Measurements from ENCODE around the gene ATAT1.
"Not testable (repeated sequence)": the region's sequence is repeated elsewhere in the genome, so short reads cannot be mapped to it uniquely, and the experiment has no call there.

ATAT1 gene

DNA sequence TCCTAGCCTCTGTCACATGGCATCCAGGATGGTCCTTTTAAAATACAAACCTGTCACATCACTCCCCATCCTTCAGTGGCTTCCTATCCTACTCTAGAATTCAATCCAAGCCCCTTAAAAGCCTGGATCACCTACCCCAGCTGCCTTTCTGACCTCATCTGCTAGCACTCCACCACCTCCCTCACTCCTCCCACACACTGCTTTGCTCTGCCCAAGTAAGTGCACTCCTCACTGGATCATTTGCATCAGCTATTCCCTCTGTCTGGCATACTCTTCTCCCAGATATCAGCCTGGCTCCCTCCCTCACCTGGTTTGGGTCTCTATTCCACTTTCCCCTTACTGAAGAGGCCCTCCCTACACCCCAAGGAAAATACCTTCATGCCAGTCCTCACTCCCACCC, 30.8 kb downstream of the ATAT1 start:
- Mint-ChIP-seq H3K27ac (peak overlapping the region in 1 of 2 donors; percentile 55), H3K9me3 (no peaks in the 10 kb centered on the region), H3K27me3 (no peaks in the 10 kb centered on the region), H3K4me3 (no peak overlapping the region), H3K4me1 (no peaks in the 10 kb centered on the region)
- DNase-seq (no peak), ATAC-seq (no peak)

- not testable (repeated sequence) for H3K9me3 Mint-ChIP-seq, ATAC-seq, H3K4me1 Mint-ChIP-seq, H3K4me3 Mint-ChIP-seq, H3K27me3 Mint-ChIP-seq, DNase-seq
- H3K27ac Mint-ChIP-seq = peak overlapping the region; percentile 28 to 55
Observed at GRCh38 chr6:30657922-30658321, 31.2 kb downstream of the ATAT1 start.

DNA sequence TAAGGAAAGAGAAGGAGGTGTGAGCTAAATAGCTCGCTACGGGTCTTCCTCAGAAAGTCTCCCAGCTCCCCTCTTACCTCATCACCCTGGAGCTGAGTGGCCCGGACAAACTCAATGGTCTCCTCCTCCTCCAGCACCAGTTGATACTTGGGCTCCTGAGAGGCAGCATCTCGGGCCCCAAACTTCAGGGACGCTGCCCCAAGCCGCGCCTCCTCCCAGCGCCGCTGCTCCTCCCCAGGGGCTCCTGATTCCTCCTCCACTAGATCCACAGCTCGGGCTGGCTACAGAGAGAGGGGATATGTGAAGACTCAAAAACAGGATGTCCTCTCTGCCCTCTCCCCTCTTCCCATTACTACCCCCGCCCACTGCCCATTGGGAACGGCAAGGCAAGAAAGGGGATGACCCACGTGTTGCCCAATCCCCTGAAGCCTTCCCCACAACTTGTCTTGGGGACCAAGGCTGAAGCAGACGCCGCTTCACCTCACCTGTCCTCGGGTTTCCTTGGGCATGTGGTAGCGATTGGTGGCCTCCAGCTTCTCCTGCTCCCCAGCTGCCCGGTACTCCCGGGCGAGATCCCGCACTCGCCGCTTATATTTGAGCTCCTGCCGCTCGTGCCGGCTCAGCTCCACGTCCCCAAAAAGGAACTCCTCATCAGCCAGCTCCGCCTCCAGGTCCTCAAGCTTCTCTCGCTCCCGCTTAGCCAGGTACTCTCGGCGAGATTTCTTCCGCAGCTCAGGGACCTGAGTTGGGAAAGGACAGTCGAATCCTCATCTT, 38.5 kb downstream of the ATAT1 start:
- ATAC-seq = no peak
- no peak for DNase-seq
- H3K4me3 Mint-ChIP-seq = no peak overlapping the region
- H3K4me1 Mint-ChIP-seq = peaks cover 24% of the 10 kb centered on the region
- no peaks in the 10 kb centered on the region for H3K9me3 Mint-ChIP-seq
- H3K27me3 Mint-ChIP-seq = no peaks in the 10 kb centered on the region
- peak overlapping the region; percentile 63 to 78 for H3K27ac Mint-ChIP-seq

DNA sequence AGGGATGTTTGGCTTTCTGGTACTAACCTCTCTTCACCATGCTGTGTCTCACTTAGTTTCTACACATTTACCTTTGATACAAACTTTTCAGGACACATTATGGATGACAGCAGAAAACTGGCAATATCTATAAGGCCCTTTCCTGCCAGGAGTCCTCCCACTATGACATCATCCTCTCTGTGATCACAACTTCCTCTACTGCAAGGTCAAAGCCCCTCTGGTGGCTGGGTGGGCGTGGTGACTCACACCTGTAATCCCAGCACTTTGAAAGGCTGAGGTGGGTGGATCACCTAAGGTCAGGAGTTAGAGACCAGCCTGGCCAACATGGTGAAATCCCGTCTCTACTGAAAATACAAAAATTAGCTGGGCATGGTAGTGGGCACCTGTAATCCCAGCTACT, 39.6 kb downstream of the ATAT1 start:
- DNase-seq = peak in 1 of 2 donors; percentile 56
- H3K4me1 Mint-ChIP-seq = peaks cover 34% of the 10 kb centered on the region
- H3K9me3 Mint-ChIP-seq, H3K4me3 Mint-ChIP-seq, H3K27me3 Mint-ChIP-seq: not testable (repeated sequence)
- H3K27ac Mint-ChIP-seq = peak overlapping the region; percentile 78 to 87
- ATAC-seq = peak; percentile 85

- no peaks in the 10 kb centered on the region for H3K9me3 Mint-ChIP-seq
- DNase-seq (no peak), ATAC-seq (no peak)
- H3K4me3 Mint-ChIP-seq = peak overlapping the region; percentile 88 to 90
- no peak overlapping the region for H3K27ac Mint-ChIP-seq
- peaks cover 52% of the 10 kb centered on the region for H3K4me1 Mint-ChIP-seq
- no peaks in the 10 kb centered on the region for H3K27me3 Mint-ChIP-seq
Observed at GRCh38 chr6:30670760-30671527, 44.3 kb downstream of the ATAT1 start.

DNA sequence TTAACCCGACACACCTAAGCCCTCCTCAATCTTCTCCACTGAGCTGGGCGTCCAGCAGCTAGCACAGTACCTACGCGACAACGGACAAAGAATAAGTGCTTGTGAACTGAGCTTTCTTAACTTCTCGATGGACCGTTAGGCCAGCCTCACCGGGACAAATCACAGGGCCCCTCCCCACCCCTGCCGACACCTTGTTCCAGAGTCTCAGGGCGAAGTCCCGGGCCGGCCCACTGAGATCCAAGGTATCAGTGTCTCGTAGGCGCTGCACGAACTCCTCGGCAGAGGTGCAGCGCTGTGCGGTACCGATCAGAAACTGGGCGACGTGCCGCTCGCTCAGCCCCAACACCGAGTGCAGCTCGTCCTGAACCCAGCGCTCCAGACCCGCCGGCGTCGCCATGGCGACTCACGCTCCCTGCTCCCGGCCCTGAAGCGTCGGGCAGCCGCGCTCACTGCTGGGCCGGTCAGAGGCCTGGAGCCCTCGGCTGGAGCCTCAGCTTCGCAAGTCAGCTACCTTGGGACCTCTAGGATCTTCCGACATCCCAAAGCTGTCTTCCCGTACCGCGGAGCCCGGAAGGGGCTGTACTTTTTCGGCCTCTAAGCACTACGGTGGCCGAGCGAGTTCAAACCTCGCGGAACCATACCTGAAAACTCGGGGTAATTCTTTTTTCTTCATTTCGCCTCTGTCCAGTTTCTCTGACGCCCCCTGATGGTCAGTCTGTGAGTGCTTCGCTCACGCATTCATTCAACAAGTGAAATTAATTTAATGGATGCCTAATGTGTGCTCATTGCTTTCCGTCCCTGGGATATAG, 46.0 kb downstream of the ATAT1 start, which contains the start of gene DHX16:
TSS of gene DHX16 (minus strand) at position 562 of the 809 bp plus-strand sequence. CDS start at position 397, 165 bp downstream.
- ATAC-seq = peak; percentile 87
- peak within 1 kb of the TSS; percentile 90 for H3K27ac Mint-ChIP-seq
- peak; percentile 88 to 91 for DNase-seq
- peaks cover 50% of the 10 kb centered on the region for H3K4me1 Mint-ChIP-seq
- peak within 1 kb of the TSS; percentile 88 to 90 for H3K4me3 Mint-ChIP-seq
- H3K9me3 Mint-ChIP-seq = no peaks in the 10 kb centered on the region
- no peaks in the 10 kb centered on the region for H3K27me3 Mint-ChIP-seq

DNA sequence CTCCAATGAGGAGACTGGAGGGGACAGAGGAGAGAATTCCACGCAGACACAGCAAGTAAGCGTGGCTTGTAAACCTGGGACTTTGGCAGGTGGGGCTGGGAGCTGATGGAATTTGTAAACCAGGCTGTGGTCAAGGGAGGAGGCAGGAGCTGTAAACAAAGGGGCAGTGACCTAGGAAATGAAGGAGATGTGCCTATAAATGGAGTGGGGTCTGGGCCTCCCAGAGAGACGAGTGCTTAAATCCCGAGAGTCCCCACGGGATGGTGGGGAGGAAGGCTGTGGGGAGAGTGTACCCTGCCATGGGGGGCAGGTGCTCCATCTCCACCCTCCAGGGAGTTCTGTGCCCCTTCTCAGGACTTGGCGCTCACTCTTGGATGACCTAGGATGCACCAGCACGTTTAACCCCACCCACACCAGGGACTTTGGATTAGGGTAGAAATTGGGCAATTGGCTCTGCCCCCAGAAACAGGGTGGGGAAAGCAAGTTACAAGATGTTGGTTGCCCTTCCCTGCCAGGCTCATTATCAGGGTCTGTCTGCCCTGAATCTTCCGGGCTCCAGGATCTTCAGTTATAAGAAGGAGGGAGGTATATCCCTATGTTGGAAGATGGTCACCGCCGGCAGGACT, 50.1 kb downstream of the ATAT1 start:
- H3K27ac Mint-ChIP-seq = peak overlapping the region; percentile 43 to 78
- DNase-seq (no peak), ATAC-seq (no peak)
- H3K27me3 Mint-ChIP-seq = no peaks in the 10 kb centered on the region
- no peak overlapping the region for H3K4me3 Mint-ChIP-seq
- H3K4me1 Mint-ChIP-seq = peaks cover 64% of the 10 kb centered on the region
- H3K9me3 Mint-ChIP-seq = no peaks in the 10 kb centered on the region

DNA sequence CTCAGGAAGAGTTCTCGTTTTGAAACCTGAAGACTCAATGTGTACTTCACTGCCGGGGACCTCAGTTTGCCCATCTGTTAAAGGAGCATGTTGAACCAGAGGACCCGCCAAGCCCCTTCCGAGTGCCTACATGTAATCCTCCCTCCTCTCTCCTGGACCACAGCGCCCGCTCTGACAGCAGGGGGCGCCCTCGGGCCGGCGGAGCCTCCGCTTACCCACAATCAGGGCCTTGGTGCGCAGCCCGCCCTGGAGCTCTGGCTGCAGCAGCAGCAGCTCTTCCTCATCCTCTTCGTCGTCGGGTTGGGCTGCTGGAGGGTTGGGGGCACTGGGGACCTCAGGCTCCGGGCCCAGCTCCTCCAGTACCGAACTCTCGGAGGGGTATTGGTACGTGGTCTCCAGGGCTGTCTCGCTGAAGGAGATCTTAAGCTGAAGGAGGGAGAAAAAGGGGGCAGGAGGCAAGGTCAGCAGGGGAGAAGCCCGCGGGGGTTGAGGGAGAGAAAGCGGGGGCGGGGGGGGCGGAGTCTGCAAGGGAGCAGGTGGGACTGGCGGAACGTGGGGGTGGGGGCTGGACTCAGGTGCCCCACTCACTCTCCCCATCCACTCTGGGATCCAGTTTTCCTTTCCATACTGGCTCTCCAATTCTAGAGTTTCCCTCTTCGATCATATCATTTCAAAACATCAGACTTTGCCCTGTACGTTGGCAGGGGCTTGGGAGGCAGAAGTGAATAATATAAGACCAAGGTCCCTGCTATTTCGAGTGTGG, 52.5 kb downstream of the ATAT1 start:
- Mint-ChIP-seq H3K27me3 (no peaks in the 10 kb centered on the region), H3K4me1 (peaks cover 47% of the 10 kb centered on the region), H3K27ac (peak overlapping the region; percentile 53 to 96), H3K4me3 (peak overlapping the region; percentile 86 to 94), H3K9me3 (no peaks in the 10 kb centered on the region)
- ATAC-seq (peak; percentile 51), DNase-seq (peak; percentile 92 to 94)

GRCh38 chr6:30679765-30680535, 53.3 kb downstream of the ATAT1 start:
- no peaks in the 10 kb centered on the region for H3K9me3 Mint-ChIP-seq
- H3K27me3 Mint-ChIP-seq = no peaks in the 10 kb centered on the region
- H3K27ac Mint-ChIP-seq = peak overlapping the region; percentile 53 to 83
- H3K4me3 Mint-ChIP-seq = peak overlapping the region; percentile 86 to 94
- ATAC-seq (no peak), DNase-seq (peak; percentile 26 to 29)
- H3K4me1 Mint-ChIP-seq = peaks cover 47% of the 10 kb centered on the region

DNA sequence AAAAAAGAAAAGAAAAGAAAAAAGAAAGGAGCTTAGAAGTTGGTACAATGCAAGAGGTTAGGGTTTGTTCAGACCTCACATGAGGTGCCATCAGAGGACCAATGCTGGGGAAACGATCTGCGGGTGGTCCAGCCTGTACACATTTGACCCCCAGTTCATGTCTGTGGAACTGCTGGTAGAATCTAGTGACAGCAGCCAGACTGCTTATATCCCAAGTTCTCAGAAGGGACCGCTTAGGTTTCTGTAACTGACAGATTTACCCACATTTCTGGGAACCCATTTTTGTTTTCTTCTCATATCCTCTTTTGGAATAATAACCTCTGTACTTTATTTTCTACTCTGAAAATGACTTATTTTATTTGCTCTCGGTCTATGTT, 55.1 kb downstream of the ATAT1 start:
- ATAC-seq = no peak
- Mint-ChIP-seq H3K4me1 (peaks cover 35% of the 10 kb centered on the region), H3K27ac (peak overlapping the region; percentile 96 to 97), H3K9me3 (no peaks in the 10 kb centered on the region), H3K4me3 (peak overlapping the region; percentile 86 to 94), H3K27me3 (no peaks in the 10 kb centered on the region)
- peak in 1 of 2 donors; percentile 26 for DNase-seq

GRCh38 chr6:30682143-30683117, 55.8 kb downstream of the ATAT1 start:
- H3K4me1 Mint-ChIP-seq = peaks cover 33% of the 10 kb centered on the region
- H3K9me3 Mint-ChIP-seq = no peaks in the 10 kb centered on the region
- H3K4me3 Mint-ChIP-seq = peak overlapping the region; percentile 86 to 94
- DNase-seq (peak; percentile 83 to 92), ATAC-seq (peak; percentile 81)
- H3K27me3 Mint-ChIP-seq = no peaks in the 10 kb centered on the region
- H3K27ac Mint-ChIP-seq = peak overlapping the region; percentile 96 to 97

GRCh38 chr6:30683183-30683979, 56.7 kb downstream of the ATAT1 start:
- DNase-seq (peak in 1 of 2 donors; percentile 29), ATAC-seq (no peak)
- peak overlapping the region; percentile 96 to 97 for H3K27ac Mint-ChIP-seq
- H3K4me3 Mint-ChIP-seq = peak overlapping the region; percentile 86 to 94
- no peaks in the 10 kb centered on the region for H3K9me3 Mint-ChIP-seq
- no peaks in the 10 kb centered on the region for H3K27me3 Mint-ChIP-seq
- H3K4me1 Mint-ChIP-seq = peaks cover 41% of the 10 kb centered on the region

All from stimulated activated naive CD8-positive, alpha-beta T cell treated with anti-CD3 and anti-CD28 coated beads, Interleukin-15, amount 100 ng/mL, for 72 hours (primary cell).